Tibial artery (tissue), 4 donors: ENCODE data around the gene FAM210A.
"Not testable (repeated sequence)": the region's sequence is repeated elsewhere in the genome, so short reads cannot be mapped to it uniquely, and the experiment has no call there.

Experiments used
- DNase-seq, 2 donors: peaks; one replicate each; pipeline ENCODE4 v3.0.0-alpha.2; 2019
- H3K27ac ChIP-seq, 2 donors: fragments of 200-600 bp; sonication (generic) in 1 of 2; 1 replicate in 1 of 2; 2 replicates in 1 of 2; pipeline ENCODE4 v1.5.1; 2018 to 2019; ENCODE audit warnings: mild to moderate bottlenecking in 1 of 2
- H3K27me3 ChIP-seq, 2 donors: fragments of 200-600 bp; sonication (generic) in 1 of 2; one replicate each; pipeline versions ENCODE4 v1.5.1 to v1.6.0; 2016 to 2019
- H3K36me3 ChIP-seq, 3 donors: fragments of 200-600 bp; sonication (generic) in 2 of 3; one replicate each; pipeline ENCODE4 v1.5.1; 2016 to 2019; ENCODE audit warnings: mild to moderate bottlenecking in 2 of 3
- H3K4me1 ChIP-seq, 4 donors: fragments of 200-600 bp; sonication (generic) in 2 of 4; 1 replicate in 3 of 4; 2 replicates in 1 of 4; pipeline ENCODE4 v1.5.1; 2016 to 2019
- H3K4me3 ChIP-seq, 2 donors: fragments of 200-600 bp; sonication (generic) in 1 of 2; 1 replicate in 1 of 2; 2 replicates in 1 of 2; pipeline ENCODE4 v1.5.1; 2018 to 2019; ENCODE audit warnings: mild to moderate bottlenecking in 2 of 2
- H3K9me3 ChIP-seq, 3 donors: fragments of 200-600 bp; sonication (generic) in 1 of 3; one replicate each; pipeline ENCODE4 v1.5.1; 2016 to 2019
- CTCF ChIP-seq, 2 experiments: fragments of 200-600 bp in 1 of 2; fragments of 450-650 bp in 1 of 2; IDR thresholded peaks; one replicate each; pipeline ENCODE4 v1.5.1; 2017 to 2019; ENCODE audit warnings: antibody characterized with exemption in 2 of 2, mild to moderate bottlenecking in 1 of 2, moderate library complexity in 1 of 2
- intact Hi-C: fragments of 100-400 bp; cut with DNase I; formaldehyde crosslinking; loops from one replicate; pipeline ENCODE4 v1.15.0; 2023; ENCODE audit warnings: low total_unique reads

Gene FAM210A

GRCh38 chr18:13703899-13704298 lies 22.5 kb downstream of the FAM210A start:
- H3K27ac ChIP-seq, result no peak overlapping the region
- no peak overlapping the region for H3K4me3 ChIP-seq
- TF ChIP-seq CTCF (IDR thresholded peaks at IDR 0.05), result no peak
- intact Hi-C loops, result no loop called here
- peaks cover 0 to 7% (median 0%) of the 10 kb centered on the region in 3 donors for H3K9me3 ChIP-seq
- H3K27me3 ChIP-seq, result no peaks in the 10 kb centered on the region
- no peak for DNase-seq
- no peaks in the 10 kb centered on the region for H3K4me1 ChIP-seq
- no peaks in the 10 kb centered on the region for H3K36me3 ChIP-seq

GRCh38 chr18:13700153-13700552 lies 26.2 kb downstream of the FAM210A start:
- no peak overlapping the region for H3K4me3 ChIP-seq
- peaks cover 0 to 7% (median 0%) of the 10 kb centered on the region in 3 donors for H3K9me3 ChIP-seq
- H3K36me3 ChIP-seq, result no peaks in the 10 kb centered on the region
- no peaks in the 10 kb centered on the region for H3K27me3 ChIP-seq
- no peaks in the 10 kb centered on the region for H3K4me1 ChIP-seq
- no peak for TF ChIP-seq CTCF (IDR thresholded peaks at IDR 0.05)
- DNase-seq, result no peak
- intact Hi-C loops, result no loop called here
- H3K27ac ChIP-seq, result no peak overlapping the region

- H3K4me1 ChIP-seq, result no peaks in the 10 kb centered on the region
- H3K27ac ChIP-seq, result no peak overlapping the region
- H3K27me3 ChIP-seq, result no peaks in the 10 kb centered on the region
- no peaks in the 10 kb centered on the region for H3K36me3 ChIP-seq
- intact Hi-C loops, result no loop called here
- TF ChIP-seq CTCF (IDR thresholded peaks at IDR 0.05), result no peak
- no peak overlapping the region for H3K4me3 ChIP-seq
- DNase-seq, result no peak
- H3K9me3 ChIP-seq, result peaks cover 0 to 7% (median 0%) of the 10 kb centered on the region in 3 donors
Observed at GRCh38 chr18:13696961-13697360, 29.4 kb downstream of the FAM210A start.

GRCh38 chr18:13695337-13695736 lies 31.0 kb downstream of the FAM210A start:
- H3K27me3 ChIP-seq, intact Hi-C loops, H3K4me3 ChIP-seq, H3K27ac ChIP-seq, H3K9me3 ChIP-seq, H3K36me3 ChIP-seq, H3K4me1 ChIP-seq, DNase-seq: not testable (repeated sequence)

- peaks cover 0 to 13% (median 2%) of the 10 kb centered on the region in 4 donors for H3K4me1 ChIP-seq
- H3K36me3 ChIP-seq, intact Hi-C loops: not testable (repeated sequence)
Observed at GRCh38 chr18:13690060-13690459, 36.3 kb downstream of the FAM210A start.

GRCh38 chr18:13688191-13689136 lies 37.9 kb downstream of the FAM210A start:
- H3K36me3 ChIP-seq, result no peaks in the 10 kb centered on the region

More at GRCh38 chr18:13690060-13690459, 36.3 kb downstream of the FAM210A start:
- DNase-seq, H3K9me3 ChIP-seq, H3K27me3 ChIP-seq, H3K27ac ChIP-seq, H3K4me3 ChIP-seq: not testable (repeated sequence)

More at GRCh38 chr18:13688191-13689136, 37.9 kb downstream of the FAM210A start:
- no peaks in the 10 kb centered on the region for H3K27me3 ChIP-seq
- intact Hi-C loops, result no loop called here
- TF ChIP-seq CTCF (IDR thresholded peaks at IDR 0.05), result no peak
- peaks cover 0 to 13% (median 2%) of the 10 kb centered on the region in 4 donors for H3K4me1 ChIP-seq
- DNase-seq, result no peak
- no peak overlapping the region for H3K27ac ChIP-seq
- H3K9me3 ChIP-seq, result no peaks in the 10 kb centered on the region
- no peak overlapping the region for H3K4me3 ChIP-seq
